MM.1S (cell line): ENCODE results near the gene HTR1D.

Source experiments
- DNase-seq: peaks from one replicate; pipeline ENCODE4 v3.0.0-alpha.2; 2015
- H2AFZ ChIP-seq: fragments of 300-600 bp; sonication (generic); 2 replicates; pipeline ENCODE4 v1.6.0; 2016; ENCODE audit warnings: antibody characterized with exemption, low read length
- H3F3A ChIP-seq: fragments of 300-600 bp; sonication (generic); 2 replicates; pipeline ENCODE4 v1.6.1; 2016; ENCODE audit warnings: mild to moderate bottlenecking, antibody characterized with exemption, low read length, moderate library complexity, mixed read lengths; ENCODE audit not compliant: insufficient read depth
- H3K27ac ChIP-seq: fragments of 300-600 bp; sonication (generic); 2 replicates; pipeline ENCODE4 v1.5.1; 2016; ENCODE audit warnings: mild to moderate bottlenecking, low read length
- H3K27me3 ChIP-seq: fragments of 300-600 bp; sonication (generic); replicated peaks from 2 replicates; pipeline ENCODE4 v1.6.0; 2016; ENCODE audit warnings: low read length; ENCODE audit not compliant: insufficient read depth
- H3K36me3 ChIP-seq: fragments of 300-600 bp; sonication (generic); replicated peaks from 2 replicates; pipeline ENCODE4 v1.6.1; 2016; ENCODE audit warnings: mild to moderate bottlenecking, low read length, mixed read lengths; ENCODE audit not compliant: insufficient read depth
- H3K4me1 ChIP-seq: fragments of 300-600 bp; sonication (generic); 2 replicates; pipeline ENCODE4 v1.6.1; 2016; ENCODE audit warnings: low read length, mixed read lengths
- H3K4me2 ChIP-seq: fragments of 300-600 bp; sonication (generic); 2 replicates; pipeline ENCODE4 v1.6.0; 2016; ENCODE audit warnings: low read depth, low read length
- H3K4me3 ChIP-seq: fragments of 300-600 bp; sonication (generic); 2 replicates; pipeline ENCODE4 v1.5.1; 2016; ENCODE audit warnings: low read length, mixed read lengths
- H3K79me2 ChIP-seq: fragments of 300-600 bp; sonication (generic); 2 replicates; pipeline ENCODE4 v1.6.1; 2016; ENCODE audit warnings: mixed run types, low read length, mixed read lengths
- H3K9ac ChIP-seq: fragments of 300-600 bp; sonication (generic); 2 replicates; pipeline ENCODE4 v1.6.1; 2016; ENCODE audit warnings: low read length, mixed read lengths
- H3K9me2 ChIP-seq: fragments of 300-600 bp; sonication (generic); replicated peaks from 2 replicates; pipeline ENCODE4 v1.6.1; 2016; ENCODE audit warnings: mild to moderate bottlenecking, low read length, mixed read lengths; ENCODE audit not compliant: insufficient read depth
- H3K9me3 ChIP-seq: fragments of 300-600 bp; sonication (generic); replicated peaks from 2 replicates; pipeline ENCODE4 v1.6.1; 2016; ENCODE audit warnings: mild to moderate bottlenecking, low read length, mixed read lengths; ENCODE audit not compliant: insufficient read depth
- H4K20me1 ChIP-seq: fragments of 300-600 bp; sonication (generic); 2 replicates; pipeline ENCODE4 v1.6.1; 2016; ENCODE audit warnings: mild to moderate bottlenecking, low read length, moderate library complexity, mixed read lengths; ENCODE audit not compliant: insufficient read depth
- CTCF ChIP-seq: fragments of 300-600 bp; sonication (generic); IDR thresholded peaks from 2 replicates; pipeline ENCODE4 v1.5.1; 2016; ENCODE audit warnings: antibody characterized with exemption, low read length, mixed read lengths
- EZH2 ChIP-seq: fragments of 300-600 bp; sonication (generic); optimal IDR thresholded peaks from 2 replicates; pipeline ENCODE3; 2017; ENCODE audit warnings: low read depth, mild to moderate bottlenecking, antibody characterized with exemption, low read length, mixed read lengths
- EZH2phosphoT487 ChIP-seq: fragments of 300-600 bp; sonication (generic); IDR thresholded peaks from 2 replicates; pipeline ENCODE4 v1.6.1; 2018; ENCODE audit warnings: antibody characterized with exemption, low read length

The HTR1D gene

GRCh38 chr1:23174426-23175110, 42.7 kb downstream of the HTR1D start:
- DNase-seq: no peak
- no peaks in the 10 kb centered on the region for H3F3A ChIP-seq
- no peak overlapping the region for H3K4me3 ChIP-seq
- no peak for TF ChIP-seq EZH2
- no peak for TF ChIP-seq CTCF
- H3K9me3 ChIP-seq: no peaks in the 10 kb centered on the region
- no peak overlapping the region for H3K9ac ChIP-seq
- H3K4me1 ChIP-seq: no peaks in the 10 kb centered on the region
- no peak overlapping the region for H3K4me2 ChIP-seq
- H3K9me2 ChIP-seq: no peaks in the 10 kb centered on the region
- H3K79me2 ChIP-seq: no peaks in the 10 kb centered on the region
- no peaks in the 10 kb centered on the region for H3K36me3 ChIP-seq
- H3K27me3 ChIP-seq: peaks cover 30% of the 10 kb centered on the region
- no peak overlapping the region for H2AFZ ChIP-seq
- H3K27ac ChIP-seq: no peak overlapping the region
- H4K20me1 ChIP-seq: no peaks in the 10 kb centered on the region

DNA sequence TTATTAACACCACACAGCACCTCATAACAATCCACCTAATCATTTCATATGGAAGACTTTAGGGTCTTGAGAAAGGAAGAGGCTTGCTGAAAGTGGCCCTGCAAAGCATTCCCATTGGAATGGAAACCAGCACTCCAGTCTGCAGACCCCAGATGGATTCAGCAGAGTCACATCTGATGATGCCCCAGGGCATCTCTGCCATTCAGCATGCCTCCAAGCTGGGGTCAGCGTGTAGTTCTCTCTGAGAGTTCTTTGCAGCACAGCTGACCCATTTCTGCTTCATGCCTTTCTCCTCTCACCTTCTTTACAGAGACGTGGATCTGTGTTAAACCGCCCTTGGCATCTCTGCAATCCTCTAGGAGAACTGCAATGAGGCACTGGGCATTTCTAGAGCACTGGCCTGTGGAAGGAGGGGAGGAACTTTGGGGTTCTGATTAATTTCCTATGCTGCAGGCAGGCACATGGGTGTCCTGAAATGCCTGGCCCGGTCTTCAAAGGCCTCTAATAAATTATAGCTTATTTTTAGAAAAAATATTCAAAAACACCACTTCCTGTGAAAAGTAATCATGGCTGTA, 46.0 kb downstream of the HTR1D start:
- no peak for DNase-seq
- Histone ChIP-seq H3K79me2 (peaks cover 5% of the 10 kb centered on the region), H3K4me1 (no peaks in the 10 kb centered on the region), H2AFZ (no peak overlapping the region), H3K9ac (no peak overlapping the region), H3K4me2 (no peak overlapping the region), H3K27me3 (peaks cover 5% of the 10 kb centered on the region; the same call in 1 of the 2 replicates), H3K27ac (no peak overlapping the region), H3K4me3 (no peak overlapping the region), H3K36me3 (no peaks in the 10 kb centered on the region), H3K9me2 (no peaks in the 10 kb centered on the region), H3F3A (no peaks in the 10 kb centered on the region), H4K20me1 (no peaks in the 10 kb centered on the region), H3K9me3 (no peaks in the 10 kb centered on the region)
- no peak for TF ChIP-seq EZH2

GRCh38 chr1:23169727-23170335, 47.5 kb downstream of the HTR1D start:
- no peaks in the 10 kb centered on the region for H3K9me3 ChIP-seq
- H3K4me3 ChIP-seq: no peak overlapping the region
- H3K79me2 ChIP-seq: peaks cover 14% of the 10 kb centered on the region
- H3K27me3 ChIP-seq: no peaks in the 10 kb centered on the region
- H4K20me1 ChIP-seq: no peaks in the 10 kb centered on the region
- H3K9me2 ChIP-seq: no peaks in the 10 kb centered on the region
- no peak overlapping the region for H2AFZ ChIP-seq
- H3K27ac ChIP-seq: no peak overlapping the region
- H3F3A ChIP-seq: no peaks in the 10 kb centered on the region
- H3K9ac ChIP-seq: no peak overlapping the region
- TF ChIP-seq CTCF: no peak
- TF ChIP-seq EZH2phosphoT487: no peak
- TF ChIP-seq EZH2: no peak
- H3K4me2 ChIP-seq: no peak overlapping the region
- H3K36me3 ChIP-seq: no peaks in the 10 kb centered on the region
- DNase-seq: no peak
- H3K4me1 ChIP-seq: no peaks in the 10 kb centered on the region

GRCh38 chr1:23169195-23169575, 48.1 kb downstream of the HTR1D start:
- Histone ChIP-seq H4K20me1 (no peaks in the 10 kb centered on the region), H2AFZ (no peak overlapping the region), H3K27ac (no peak overlapping the region), H3K4me2 (no peak overlapping the region), H3K9me3 (no peaks in the 10 kb centered on the region), H3K27me3 (no peaks in the 10 kb centered on the region), H3K79me2 (peaks cover 14% of the 10 kb centered on the region), H3K36me3 (no peaks in the 10 kb centered on the region), H3K9me2 (no peaks in the 10 kb centered on the region), H3K4me3 (no peak overlapping the region), H3F3A (no peaks in the 10 kb centered on the region), H3K9ac (no peak overlapping the region), H3K4me1 (no peaks in the 10 kb centered on the region)
- no peak for TF ChIP-seq EZH2
- TF ChIP-seq EZH2phosphoT487: no peak
- no peak for TF ChIP-seq CTCF
- no peak for DNase-seq
